H1 (cell line): ENCODE results near the gene DCXR. TPM values are rescaled to one million over a fixed set of nuclear protein-coding genes. Genes with fewer than 3 reads are reported as not detected.

ENCODE experiments used
- CTCF ChIA-PET: fragments of 300-600 bp; sonication (Branson Sonifier 250); formaldehyde crosslinking; loops from one replicate; lab custom pipeline; 2021; ENCODE audit not compliant: partially characterized antibody; lab: Charles Lee
- POLR2A ChIA-PET: fragments of 300-600 bp; sonication (Branson Sonifier 250); formaldehyde crosslinking; loops from one replicate; lab custom pipeline; 2021; ENCODE audit warnings: inconsistent platforms; ENCODE audit not compliant: partially characterized antibody; lab: Charles Lee
- DNase-seq, 2 experiments: peaks; one replicate each; pipeline versions ENCODE4 v3.0.0 to v3.0.0-alpha.2; 2010 to 2022; ENCODE audit warnings: low spot score in 2 of 2, low read depth in 1 of 2, mixed read lengths in 1 of 2
- FAIRE-seq: peaks from 2 replicates; lab custom pipeline; 2011; peaks lifted over from hg19 to GRCh38; lab: Jason Lieb, UNC
- H2AFZ ChIP-seq: 2 replicates; pipeline ENCODE4 v1.8.1; 2012; ENCODE audit warnings: low read length, inconsistent platforms
- H2AK5ac ChIP-seq: 2 replicates; pipeline ENCODE4 v1.6.1; 2013; ENCODE audit warnings: low read depth, low read length
- H2BK120ac ChIP-seq: replicated peaks from 2 replicates; pipeline ENCODE3; 2013; ENCODE audit warnings: low read depth, low read length, inconsistent platforms
- H2BK12ac ChIP-seq: 2 replicates; pipeline ENCODE4 v1.6.1; 2013; ENCODE audit warnings: low read depth, low read length
- H2BK15ac ChIP-seq: 2 replicates; pipeline ENCODE4 v1.6.1; 2013; ENCODE audit warnings: low read length
- H2BK20ac ChIP-seq: 2 replicates; pipeline ENCODE4 v1.6.1; 2013; ENCODE audit warnings: low read length
- H2BK5ac ChIP-seq: 2 replicates; pipeline ENCODE4 v1.6.1; 2013; ENCODE audit warnings: low read depth, low read length
- H3K14ac ChIP-seq: 2 replicates; pipeline ENCODE4 v1.6.1; 2013; ENCODE audit warnings: inconsistent platforms; ENCODE audit not compliant: insufficient read length
- H3K18ac ChIP-seq: 2 replicates; pipeline ENCODE4 v1.6.1; 2013; ENCODE audit warnings: low read length; ENCODE audit errors: extremely low read depth
- H3K23ac ChIP-seq: 2 replicates; pipeline ENCODE4 v1.6.1; 2013; ENCODE audit warnings: inconsistent platforms; ENCODE audit not compliant: insufficient read length
- H3K23me2 ChIP-seq: 2 replicates; pipeline ENCODE4 v1.6.1; 2013; ENCODE audit warnings: low read depth, low read length
- H3K27ac ChIP-seq: 2 replicates; pipeline ENCODE4 v1.6.1; 2011; ENCODE audit warnings: low read depth, low read length, inconsistent platforms
- H3K27me3 ChIP-seq, 4 experiments: replicated peaks in 1 of 4; 1 replicate in 1 of 4; 2 replicates in 3 of 4; pipeline versions ENCODE4 v1.6.1 to v1.8.1; 2011 to 2013; ENCODE audit warnings: low read length in 3 of 4, mild to moderate bottlenecking in 3 of 4, inconsistent platforms in 2 of 4, mixed read lengths in 2 of 4, moderate library complexity in 1 of 4; ENCODE audit not compliant: control insufficient read depth in 3 of 4, insufficient read depth in 3 of 4; ENCODE audit errors: extremely low read depth in 1 of 4
- H3K36me3 ChIP-seq, 4 experiments: 2 replicates each; pipeline versions ENCODE4 v1.6.1 to v1.8.1; 2011 to 2013; ENCODE audit warnings: mild to moderate bottlenecking in 4 of 4, low read length in 3 of 4, moderate library complexity in 2 of 4, control low read depth in 1 of 4, inconsistent platforms in 1 of 4; ENCODE audit not compliant: insufficient read depth in 4 of 4, control insufficient read depth in 2 of 4
- H3K4ac ChIP-seq: replicated peaks from 2 replicates; pipeline ENCODE3; 2013; ENCODE audit warnings: low read length, low read depth, mixed read lengths, inconsistent platforms; ENCODE audit not compliant: insufficient read length
- H3K4me1 ChIP-seq, 4 experiments: replicated peaks in 1 of 4; 1 replicate in 1 of 4; 2 replicates in 3 of 4; pipeline versions ENCODE4 v1.6.1 to v1.8.1; 2011 to 2013; ENCODE audit warnings: low read length in 3 of 4, inconsistent platforms in 2 of 4, mixed read lengths in 1 of 4; ENCODE audit not compliant: insufficient read depth in 4 of 4, control insufficient read depth in 3 of 4
- H3K4me2 ChIP-seq, 2 experiments: 2 replicates each; pipeline versions ENCODE4 v1.6.1 to v1.8.1; 2011 to 2013; ENCODE audit warnings: low read depth in 2 of 2, low read length in 2 of 2, control low read depth in 1 of 2, inconsistent platforms in 1 of 2, mild to moderate bottlenecking in 1 of 2; ENCODE audit not compliant: insufficient read depth in 1 of 2
- H3K4me3 ChIP-seq, 4 experiments: fragments of 200-600, 300-600 bp in 1 of 4; sonication (generic), shearing (Covaris generic), sonication (Bioruptor Twin) in 1 of 4; 2 replicates each; pipeline versions ENCODE4 v1.5.1 to v1.8.1; 2011 to 2016; ENCODE audit warnings: low read length in 4 of 4, low read depth in 3 of 4, control low read depth in 2 of 4, inconsistent platforms in 2 of 4, mild to moderate bottlenecking in 2 of 4, mixed read lengths in 1 of 4, moderate library complexity in 1 of 4; ENCODE audit not compliant: insufficient read depth in 2 of 4; ENCODE audit errors: extremely low read depth in 1 of 4
- H3K56ac ChIP-seq: replicated peaks from 2 replicates; pipeline ENCODE3; 2013; ENCODE audit warnings: low read depth, mild to moderate bottlenecking, mixed read lengths, low read length, inconsistent platforms; ENCODE audit not compliant: insufficient read length
- H3K79me1 ChIP-seq: 2 replicates; pipeline ENCODE4 v1.6.1; 2013; ENCODE audit warnings: low read depth, low read length, control low read depth
- H3K79me2 ChIP-seq, 2 experiments: 2 replicates each; pipeline versions ENCODE4 v1.6.1 to v1.8.1; 2012 to 2013; ENCODE audit warnings: low read length in 2 of 2, mild to moderate bottlenecking in 2 of 2, inconsistent platforms in 1 of 2; ENCODE audit not compliant: insufficient read depth in 2 of 2, control insufficient read depth in 1 of 2
- H3K9ac ChIP-seq, 4 experiments: replicated peaks in 1 of 4; 1 replicate in 1 of 4; 2 replicates in 3 of 4; pipeline versions ENCODE4 v1.6.1 to v1.8.1; 2011 to 2013; ENCODE audit warnings: low read depth in 3 of 4, low read length in 3 of 4, control low read depth in 2 of 4, mild to moderate bottlenecking in 2 of 4, moderate library complexity in 2 of 4, inconsistent platforms in 1 of 4; ENCODE audit errors: extremely low read depth in 1 of 4
- H3K9me3 ChIP-seq, 2 experiments: 2 replicates each; pipeline versions ENCODE4 v1.6.1 to v1.8.1; 2012 to 2013; ENCODE audit warnings: mild to moderate bottlenecking in 2 of 2, moderate library complexity in 2 of 2, control low read depth in 1 of 2, inconsistent platforms in 1 of 2, low read depth in 1 of 2, low read length in 1 of 2, mixed read lengths in 1 of 2; ENCODE audit not compliant: insufficient read depth in 2 of 2
- H4K20me1 ChIP-seq, 2 experiments: replicated peaks in 1 of 2; 2 replicates each; pipeline versions ENCODE3 to v1.8.1; 2011 to 2013; ENCODE audit warnings: inconsistent platforms in 2 of 2, low read length in 2 of 2, mild to moderate bottlenecking in 1 of 2; ENCODE audit not compliant: insufficient read depth in 2 of 2, control insufficient read depth in 1 of 2
- H4K5ac ChIP-seq: 2 replicates; pipeline ENCODE4 v1.6.1; 2013; ENCODE audit warnings: low read length, low read depth, mixed read lengths, inconsistent platforms; ENCODE audit not compliant: insufficient read length
- H4K8ac ChIP-seq: 2 replicates; pipeline ENCODE4 v1.8.0; 2013; ENCODE audit warnings: mild to moderate bottlenecking, moderate library complexity, low read length, inconsistent platforms; ENCODE audit not compliant: insufficient read depth; ENCODE audit errors: extremely low read depth
- H4K91ac ChIP-seq: replicated peaks from 2 replicates; pipeline ENCODE3; 2013; ENCODE audit warnings: low read length, mixed read lengths, inconsistent platforms; ENCODE audit not compliant: insufficient read length
- ATF2 ChIP-seq: IDR thresholded peaks from 2 replicates; pipeline ENCODE4 v1.6.1; 2012; ENCODE audit warnings: low read length, inconsistent platforms
- WGBS, 2 experiments: shearing (Covaris generic) in 1 of 2; methylation state at CpG; one replicate each; pipeline versions ENCODE4 v1.1.6 to v1.1.7; 2013 to 2015; ENCODE audit warnings: low lambda C conversion rate in 2 of 2, mixed read lengths in 2 of 2, inconsistent platforms in 1 of 2, low coverage in 1 of 2, missing lambda C conversion rate in 1 of 2; ENCODE audit not compliant: insufficient replicate concordance in 2 of 2, insufficient coverage in 1 of 2, insufficient read length in 1 of 2; ENCODE audit errors: extremely low coverage in 1 of 2, missing lambda C conversion rate in 1 of 2; 5-methylcytosine and 5-hydroxymethylcytosine counted together
- polyA plus RNA-seq, 7 experiments: library from polyadenylated mRNA; depleted of rRNA in 3 of 7; stranded (reverse) in 5 of 7; unstranded in 2 of 7; fragments of >200 nt in 5 of 7; fragments of 200-250 nt in 2 of 7; gene quantifications; 1 replicate in 5 of 7; 2 replicates in 1 of 7; 4 replicates in 1 of 7; pipeline versions ENCODE4 v1.2.1 to v1.2.3, GENCODE V29; 2011 to 2013; ENCODE audit warnings: missing spikeins in 2 of 7, mixed read lengths in 2 of 7
- total RNA-seq: library from RNA; stranded (reverse); fragmentation: NEBNext Ultra II Directional; extraction: Animal tissue kit (Norgen Biotek cat#: 25700); gene quantifications from 2 replicates; pipeline ENCODE4 v1.2.1, GENCODE V29; 2021

The DCXR gene
- total and polyA plus RNA-seq, 2 of the 8 experiments (the other 6 are each of a cell fraction or from before 2014, with no cell fraction given), result 96.3 to 212 TPM

GRCh38 chr17:82047379-82047778 is 9.9 kb upstream of the DCXR start:
- Histone ChIP-seq H2BK20ac (no peak overlapping the region), H3K14ac (no peak overlapping the region), H2AFZ (no peak overlapping the region), H2BK120ac (no peak overlapping the region), H3K79me2 (peaks cover 0 to 4% of the 10 kb centered on the region in 2 experiments; a peak in 1 of 4 replicates), H3K4ac (no peak overlapping the region), H4K8ac (no peak overlapping the region), H3K18ac (no peak overlapping the region), H3K36me3 (peaks cover 0 to 8% (median 2%) of the 10 kb centered on the region in 4 experiments; a peak in 3 of 8 replicates), H3K79me1 (peaks cover 3% of the 10 kb centered on the region; the same call in 1 of the 2 replicates), H3K4me1 (peaks cover 0 to 18% (median 10%) of the 10 kb centered on the region in 4 experiments; a peak in 5 of 7 replicates), H2AK5ac (no peak overlapping the region), H3K4me3 (no peak overlapping the region), H3K27ac (no peak overlapping the region), H2BK5ac (no peak overlapping the region), H3K23ac (no peak overlapping the region), H3K4me2 (no peak overlapping the region), H3K23me2 (peaks cover 5% of the 10 kb centered on the region; the same call in 1 of the 2 replicates), H3K56ac (no peak overlapping the region), H2BK15ac (no peak overlapping the region), H4K5ac (no peak overlapping the region), H3K27me3 (peaks cover 0 to 4% (median 0%) of the 10 kb centered on the region in 4 experiments; a peak in 1 of 7 replicates), H4K20me1 (peaks cover 0 to 8% of the 10 kb centered on the region in 2 experiments), H3K9me3 (no peaks in the 10 kb centered on the region), H3K9ac (no peak overlapping the region), H2BK12ac (no peak overlapping the region), H4K91ac (no peak overlapping the region)
- no peak for FAIRE-seq
- ChIA-PET POLR2A (interaction anchor here (0.9 to 1.3 kb wide), 3 partner anchors 13 to 42 kb away, joined by 4 to 6 read pairs (median 4); partner anchors contain the start of gene RAC3), CTCF (interaction anchor here (0.8 kb wide), 1 partner anchor 17 kb away, joined by 3 read pairs; no protein-coding TSS in a partner anchor)
- TF ChIP-seq ATF2, result no peak
- 94% methylated on average over 24 of the region's 24 CpGs; no CpG with 5 or more reads in 1 of the 2 experiments for WGBS, 2 experiments
- DNase-seq, result no peak
